GM21786 (cell line): Measurements from ENCODE around the gene ZNF197.
"Not testable (repeated sequence)": the region's sequence is repeated elsewhere in the genome, so short reads cannot be mapped to it uniquely, and the experiment has no call there.

ENCODE experiments used
- ATAC-seq: cut with Tn5 transposase; IDR thresholded peaks from one replicate; pipeline ENCODE4 v1.9.1; 2021; ENCODE audit not compliant: unreplicated experiment

ZNF197 gene

GRCh38 chr3:44661189-44661588 is 36.4 kb downstream of the ZNF197 start:
- no peak for ATAC-seq

- no peak for ATAC-seq
These were observed 40.3 kb downstream of the ZNF197 start for GRCh38 chr3:44665173-44665572.

- ATAC-seq = no peak
These were observed 41.5 kb downstream of the ZNF197 start for GRCh38 chr3:44666346-44666745.

- ATAC-seq = no peak
These were observed 44.9 kb downstream of the ZNF197 start for GRCh38 chr3:44669760-44670159.

DNA sequence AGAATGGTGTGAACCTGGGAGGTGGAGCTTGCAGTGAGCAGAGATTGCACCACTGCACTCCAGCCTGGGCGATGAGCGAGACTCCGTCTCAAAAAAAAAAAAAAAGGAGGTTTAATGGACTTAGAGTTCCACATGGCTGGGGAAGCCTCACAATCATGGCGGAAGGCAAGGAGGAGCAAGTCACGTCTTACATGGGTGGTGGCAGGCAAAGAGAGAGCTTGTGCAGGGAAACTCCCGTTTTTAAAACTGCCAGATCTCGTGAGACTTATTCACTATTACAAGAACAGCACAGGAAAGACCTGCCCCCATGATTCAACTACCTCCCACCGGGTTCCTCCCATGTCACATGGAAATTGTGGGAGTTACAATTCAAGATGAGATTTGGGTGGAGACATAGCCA is 48.6 kb downstream of the ZNF197 start:
- not testable (repeated sequence) for ATAC-seq

DNA sequence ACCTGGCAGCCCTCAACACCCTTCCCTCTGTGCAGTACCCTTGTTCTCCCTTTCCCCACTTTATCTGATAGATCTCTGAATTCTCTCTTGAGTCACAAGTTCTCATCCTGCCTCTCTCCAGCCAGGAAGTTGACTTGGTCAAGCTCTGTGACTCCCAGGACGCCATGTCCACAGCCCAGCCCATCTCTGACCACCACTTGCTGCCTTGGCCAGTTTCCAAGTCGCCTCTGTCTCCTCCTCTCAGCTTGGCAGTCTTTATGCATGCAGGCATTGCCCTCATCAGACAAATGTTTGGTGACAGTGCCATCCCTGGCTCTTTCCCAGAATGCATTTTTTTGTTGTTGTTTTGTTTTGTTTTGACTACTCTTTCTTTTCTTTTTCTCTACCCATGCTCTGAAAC is 49.4 kb downstream of the ZNF197 start:
- ATAC-seq = no peak

DNA sequence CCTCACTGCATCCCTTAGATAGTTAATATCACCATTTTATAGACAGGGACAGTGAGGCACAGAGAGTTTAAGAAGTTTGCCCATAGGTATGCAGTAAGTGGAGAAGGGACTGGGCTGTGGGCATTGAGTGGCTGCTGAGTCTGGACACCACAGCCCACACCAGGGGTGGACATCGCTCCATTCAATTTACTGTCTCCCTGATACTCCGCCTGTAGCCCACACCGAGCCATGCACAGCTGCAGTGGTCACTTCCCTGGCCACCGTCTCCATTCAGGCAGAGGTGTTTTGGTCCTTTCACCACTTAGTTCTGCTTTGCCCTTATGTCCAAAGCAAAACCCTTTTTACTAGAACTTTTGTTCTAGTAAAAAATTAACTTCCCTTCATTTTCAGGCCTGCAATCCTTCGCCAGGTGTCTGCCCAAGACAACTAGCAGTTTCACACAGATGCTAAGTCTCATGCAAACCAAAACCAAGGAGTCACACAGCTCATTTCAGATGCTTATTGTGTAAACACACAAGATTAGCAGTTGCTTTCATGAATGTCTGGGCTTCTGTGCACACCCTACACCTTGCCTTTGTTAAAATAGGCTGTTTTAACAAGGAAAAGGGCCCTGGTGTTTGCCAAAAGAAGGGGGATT is 53.8 kb downstream of the ZNF197 start:
- ATAC-seq = peak; percentile 60

DNA sequence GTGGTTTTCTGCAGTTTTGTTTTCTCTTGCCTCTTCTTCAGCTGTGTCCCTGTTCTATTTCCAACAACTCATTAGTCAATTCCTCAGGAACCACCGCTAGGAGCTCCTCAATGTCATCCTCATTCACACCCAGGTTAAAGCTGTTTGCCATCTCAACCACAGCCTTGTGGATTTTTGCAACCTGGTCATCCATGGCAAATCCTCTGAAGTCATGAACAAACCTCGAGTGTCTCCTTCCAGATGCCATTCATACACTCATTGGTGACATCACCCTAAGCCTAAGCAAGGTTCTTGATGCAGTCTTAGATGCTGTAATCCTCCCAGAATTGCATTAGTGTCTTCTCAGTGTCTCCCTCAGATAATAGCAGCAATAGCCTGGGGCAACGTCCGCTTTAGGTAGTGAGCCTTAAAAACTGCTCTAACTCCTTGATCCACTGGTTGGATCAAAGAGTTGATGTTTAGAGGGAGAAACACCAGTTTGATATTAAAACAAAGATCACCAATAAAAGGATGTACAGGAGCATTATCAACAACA is 56.2 kb downstream of the ZNF197 start:
- no peak for ATAC-seq

DNA sequence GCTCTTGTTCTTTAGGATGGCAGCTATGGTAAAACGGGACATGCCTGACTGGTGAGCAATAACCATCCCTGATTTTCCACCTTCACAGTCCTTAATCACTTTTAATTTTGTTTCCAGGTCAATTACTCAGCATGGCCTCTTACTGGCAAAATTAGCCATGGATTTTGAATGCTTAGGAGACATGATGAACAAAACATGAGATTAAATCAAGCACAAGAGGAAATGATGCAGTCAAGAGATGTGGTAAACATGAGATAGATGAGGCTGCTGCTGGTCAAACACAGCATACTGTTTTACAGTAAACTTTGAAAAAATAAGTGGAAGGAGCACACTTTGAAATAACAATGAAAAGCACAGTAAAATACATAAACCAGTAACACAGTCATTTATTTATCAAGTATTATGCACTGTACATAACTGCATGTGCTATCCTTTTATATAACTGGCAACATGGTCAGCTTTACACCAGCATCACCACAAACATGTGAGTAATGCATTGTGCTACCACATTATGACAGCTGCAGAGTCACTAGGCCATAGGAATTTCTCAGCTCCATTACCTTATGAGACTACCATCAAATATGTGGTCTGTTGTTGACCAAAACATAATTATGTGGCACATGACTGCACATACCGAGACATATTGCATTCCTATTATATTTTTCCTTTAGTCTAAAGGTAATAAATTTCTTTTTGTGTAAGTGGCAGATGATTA is 57.5 kb downstream of the ZNF197 start:
- ATAC-seq = no peak

GRCh38 chr3:44685128-44685800 is 60.4 kb downstream of the ZNF197 start:
- ATAC-seq = peak; percentile 79

GRCh38 chr3:44687898-44688297 is 63.1 kb downstream of the ZNF197 start:
- no peak for ATAC-seq
